ENCODE measurements around the gene CEP55. TPM values are rescaled to one million over a fixed set of nuclear protein-coding genes. Genes with fewer than 3 reads are reported as not detected.

CEP55 gene
- total and polyA plus RNA-seq, 11 donors: 0.19 to 7.3 (median 0.73) TPM; not detected in 5

DNA sequence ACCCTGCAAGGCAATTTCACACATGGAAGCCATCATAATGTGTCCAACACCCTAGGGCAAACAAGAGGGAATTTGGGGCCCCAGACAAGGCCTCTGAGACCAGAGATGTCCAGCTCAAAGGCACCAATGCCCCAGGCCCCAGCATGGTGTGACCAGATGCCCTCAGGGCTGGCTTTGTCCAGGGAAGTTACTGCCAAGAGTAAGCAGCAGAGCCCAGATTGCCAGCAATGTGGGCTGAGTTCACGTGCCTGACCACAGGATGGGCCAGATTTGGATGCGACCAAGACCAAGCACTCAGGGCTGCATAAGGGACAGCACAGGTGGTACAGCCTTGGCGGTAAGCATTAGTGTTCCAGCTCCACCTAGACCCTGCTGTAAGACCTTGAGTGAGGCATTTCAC is 27.0 kb upstream of the CEP55 start:
- Histone ChIP-seq H3K4me3 (no peak overlapping the region), H3K36me3 (peaks cover 0 to 5% (median 0%) of the 10 kb centered on the region in 9 donors), H3K27me3 (no peaks in the 10 kb centered on the region), H3K9me3 (no peaks in the 10 kb centered on the region), H3K4me1 (peaks cover 0 to 69% (median 33%) of the 10 kb centered on the region in 12 donors), H3K27ac (peak overlapping the region in 6 of 12 donors; percentile 29 to 83 (median 50))
- ATAC-seq (peak in 1 of 4 donors; percentile 27), DNase-seq (peak in 3 of 5 donors; percentile 27 to 67 (median 62))
- intact Hi-C loops (cut with DNase I): loop anchor here in 2 of 10 donors (5.0 kb wide), 2 partner anchors 47 to 77 kb away; no protein-coding TSS in a partner anchor
- no peak for TF ChIP-seq POLR2A (IDR thresholded peaks at IDR 0.05)
- TF ChIP-seq, protein P1, sequence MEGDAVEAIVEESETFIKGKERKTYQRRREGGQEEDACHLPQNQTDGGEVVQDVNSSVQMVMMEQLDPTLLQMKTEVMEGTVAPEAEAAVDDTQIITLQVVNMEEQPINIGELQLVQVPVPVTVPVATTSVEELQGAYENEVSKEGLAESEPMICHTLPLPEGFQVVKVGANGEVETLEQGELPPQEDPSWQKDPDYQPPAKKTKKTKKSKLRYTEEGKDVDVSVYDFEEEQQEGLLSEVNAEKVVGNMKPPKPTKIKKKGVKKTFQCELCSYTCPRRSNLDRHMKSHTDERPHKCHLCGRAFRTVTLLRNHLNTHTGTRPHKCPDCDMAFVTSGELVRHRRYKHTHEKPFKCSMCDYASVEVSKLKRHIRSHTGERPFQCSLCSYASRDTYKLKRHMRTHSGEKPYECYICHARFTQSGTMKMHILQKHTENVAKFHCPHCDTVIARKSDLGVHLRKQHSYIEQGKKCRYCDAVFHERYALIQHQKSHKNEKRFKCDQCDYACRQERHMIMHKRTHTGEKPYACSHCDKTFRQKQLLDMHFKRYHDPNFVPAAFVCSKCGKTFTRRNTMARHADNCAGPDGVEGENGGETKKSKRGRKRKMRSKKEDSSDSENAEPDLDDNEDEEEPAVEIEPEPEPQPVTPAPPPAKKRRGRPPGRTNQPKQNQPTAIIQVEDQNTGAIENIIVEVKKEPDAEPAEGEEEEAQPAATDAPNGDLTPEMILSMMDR (IDR thresholded peaks at IDR 0.05): no peak
- WGBS, 4 donors: 67 to 84% (median 79%) methylated on average over 3 of the region's 3 CpGs

DNA sequence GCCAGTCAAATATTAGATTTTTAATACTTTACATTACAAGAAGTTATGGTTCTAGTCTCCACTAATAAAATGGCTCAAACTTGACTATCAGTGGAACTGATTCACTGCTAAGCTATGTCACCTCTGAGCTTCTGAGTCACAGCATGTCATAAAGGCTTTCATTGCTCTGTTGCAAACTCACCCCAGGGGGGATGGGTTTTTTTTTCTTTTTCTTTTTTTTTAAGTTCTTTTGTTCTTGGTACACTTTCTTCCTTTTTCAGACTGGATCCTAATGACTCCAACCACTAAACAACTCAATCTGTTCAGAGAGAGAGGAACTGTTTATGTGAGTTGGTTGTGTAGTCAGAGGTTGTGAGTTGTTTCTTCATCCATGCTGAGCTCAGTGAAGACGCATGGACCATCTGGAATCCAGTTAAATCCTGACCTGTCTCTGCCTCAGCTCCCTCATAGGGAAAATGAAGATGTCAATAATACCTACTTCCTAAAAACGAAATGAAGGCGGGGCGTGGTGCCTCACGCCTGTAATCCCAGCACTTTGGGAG is 25.2 kb upstream of the CEP55 start:
- intact Hi-C loops (cut with DNase I): loop anchor here in 1 of 10 donors (10.0 kb wide), 1 partner anchor 46 kb away; no protein-coding TSS in a partner anchor
- Histone ChIP-seq H3K4me1 (peaks cover 0 to 66% (median 25%) of the 10 kb centered on the region in 12 donors), H3K9me3 (no peaks in the 10 kb centered on the region), H3K4me3 (no peak overlapping the region), H3K27ac (peak overlapping the region in 7 of 12 donors; percentile 12 to 83 (median 32)), H3K27me3 (no peaks in the 10 kb centered on the region), H3K36me3 (peaks cover 0 to 10% (median 0%) of the 10 kb centered on the region in 9 donors)
- no peak for TF ChIP-seq POLR2A (IDR thresholded peaks at IDR 0.05)
- TF ChIP-seq, protein P1 (IDR thresholded peaks at IDR 0.05): no peak
- DNase-seq (no peak), ATAC-seq (peak in 2 of 4 donors; percentile 19 to 64)
- 92 to 97% (median 95%) methylated on average over 5 of the region's 5 CpGs for WGBS, 4 donors

DNA sequence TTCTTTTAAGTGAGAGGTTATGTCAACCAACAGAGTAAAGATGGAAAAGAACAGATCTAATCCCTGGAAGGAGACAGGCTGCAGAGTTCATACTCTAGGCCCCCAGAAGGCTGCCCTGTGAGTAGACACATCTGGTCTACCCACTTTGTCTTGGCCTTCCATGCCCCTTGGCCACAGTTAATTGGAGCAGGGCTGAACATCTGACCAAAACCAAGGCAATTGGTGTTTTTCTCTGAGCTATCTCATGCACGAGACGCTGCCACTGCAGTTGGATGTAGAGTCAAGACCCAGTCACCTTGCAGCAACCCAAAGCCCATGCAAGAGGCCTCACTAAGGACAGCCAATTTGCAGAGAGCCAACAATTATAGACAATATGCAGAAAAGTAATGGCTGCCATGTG is 23.3 kb upstream of the CEP55 start:
- no peak for TF ChIP-seq POLR2A (IDR thresholded peaks at IDR 0.05)
- TF ChIP-seq, protein P1 (IDR thresholded peaks at IDR 0.05): no peak
- intact Hi-C loops (cut with DNase I): loop anchor here in 1 of 10 donors (10.0 kb wide), 1 partner anchor 48 kb away; no protein-coding TSS in a partner anchor
- WGBS, 4 donors: 89 to 95% (median 92%) methylated on average over 2 of the region's 2 CpGs
- no peak for ATAC-seq
- no peaks in the 10 kb centered on the region for H3K9me3 ChIP-seq
- peaks cover 0 to 65% (median 17%) of the 10 kb centered on the region in 12 donors for H3K4me1 ChIP-seq
- peaks cover 0 to 14% (median 0%) of the 10 kb centered on the region in 9 donors for H3K36me3 ChIP-seq
- no peak overlapping the region for H3K4me3 ChIP-seq
- DNase-seq: no peak
- no peaks in the 10 kb centered on the region for H3K27me3 ChIP-seq
- H3K27ac ChIP-seq: peak overlapping the region in 1 of 12 donors; percentile 48

DNA sequence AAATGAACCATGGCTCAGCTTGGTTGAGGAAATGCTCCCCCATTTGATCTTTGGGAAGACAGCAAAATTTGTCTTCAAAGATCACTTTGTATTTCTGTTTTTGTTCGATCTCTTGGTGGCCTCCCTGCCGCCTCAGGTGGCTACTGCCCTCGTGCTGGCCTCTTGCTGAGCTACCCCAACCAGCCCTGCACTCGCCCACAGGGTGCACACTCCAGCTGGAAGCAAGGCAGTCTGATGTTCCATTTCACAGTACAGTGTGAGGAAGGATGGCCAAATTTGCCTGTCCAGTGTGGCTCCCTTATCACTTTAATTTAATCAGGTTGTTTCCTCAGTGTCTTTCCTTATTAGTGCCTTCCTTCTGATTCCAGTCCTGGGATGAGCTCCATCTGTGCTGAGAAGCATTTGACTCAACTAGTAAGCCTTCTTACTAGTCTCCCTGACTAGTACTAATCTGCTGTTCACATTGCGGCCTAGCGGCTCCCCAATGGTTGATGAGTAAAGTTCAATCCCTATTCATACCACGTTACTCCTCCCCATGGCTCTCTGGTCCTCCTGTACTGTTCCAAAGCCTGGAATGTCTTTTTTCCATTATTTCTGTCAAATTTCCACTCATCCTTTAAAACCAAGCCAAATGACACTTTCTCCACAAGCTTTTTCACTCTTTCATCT is 22.5 kb upstream of the CEP55 start:
- Histone ChIP-seq H3K9me3 (no peaks in the 10 kb centered on the region), H3K4me1 (peaks cover 0 to 60% (median 15%) of the 10 kb centered on the region in 12 donors), H3K27me3 (no peaks in the 10 kb centered on the region), H3K36me3 (peaks cover 0 to 14% (median 0%) of the 10 kb centered on the region in 9 donors), H3K4me3 (no peak overlapping the region), H3K27ac (peak overlapping the region in 2 of 12 donors; percentile 19 to 48)
- DNase-seq: no peak
- TF ChIP-seq, protein P1 (IDR thresholded peaks at IDR 0.05): no peak
- no peak for TF ChIP-seq POLR2A (IDR thresholded peaks at IDR 0.05)
- WGBS, 4 donors: 79 to 90% (median 82%) methylated on average over 7 of the region's 7 CpGs
- ATAC-seq: no peak
- intact Hi-C loops (cut with DNase I): loop anchor here in 1 of 10 donors (10.0 kb wide), 1 partner anchor 49 kb away; no protein-coding TSS in a partner anchor
